ENCODE data around the gene GCN1. TPM values are rescaled to one million over a fixed set of nuclear protein-coding genes. Genes with fewer than 3 reads are reported as not detected.

GCN1 gene
- total and polyA plus RNA-seq, 2 donors (not counting 3 experiments of a cell fraction or from before 2014, with no cell fraction given), result 30.1 to 101 TPM

DNA sequence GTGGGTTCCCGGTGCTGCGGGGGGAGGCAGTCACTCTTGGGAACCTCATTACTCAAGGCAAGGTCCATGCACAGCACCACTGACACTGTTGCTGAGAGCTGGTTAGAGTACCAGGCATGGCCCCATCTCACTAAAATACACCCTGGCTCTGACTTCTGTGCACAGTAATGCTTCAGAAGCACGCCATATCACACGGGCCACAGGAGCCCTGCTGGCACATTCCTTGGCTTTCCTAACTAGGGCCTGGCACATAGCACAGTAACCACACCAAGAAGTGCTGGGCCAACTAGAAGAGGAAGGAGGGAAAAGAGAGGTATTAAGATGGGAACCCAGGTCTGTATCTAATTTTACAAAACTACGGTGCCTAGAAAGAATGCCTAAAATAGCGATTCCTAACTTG is 64.5 kb downstream of the GCN1 start:
- dilution Hi-C loops (cut with MboI; ENCODE audit: extremely low pct_ligation_motif_present, low sequenced_read_pairs), result no loop called here
- Histone ChIP-seq H3K36me3 (ENCODE audit: control insufficient read depth in 2 of 2, extremely low read depth in 1 of 2, insufficient read depth in 2 of 2, low read length in 2 of 2) (peaks cover 27 to 50% of the 10 kb centered on the region in 2 experiments), H3K9me3 (replicated peaks; ENCODE audit: control insufficient read depth, insufficient read depth, low read length) (no peaks in the 10 kb centered on the region), H4K20me1 (replicated peaks; ENCODE audit: control insufficient read depth, extremely low read depth, insufficient read depth, low read length) (no peaks in the 10 kb centered on the region), H3K9me1 (replicated peaks; ENCODE audit: control insufficient read depth, extremely low read depth, insufficient read depth, low read length) (no peaks in the 10 kb centered on the region), H3K4me3 (replicated peaks in 1 of 3; ENCODE audit: insufficient read depth in 1 of 3, low read depth in 1 of 3, low read length in 3 of 3) (no peak overlapping the region), H3K79me2 (ENCODE audit: control insufficient read depth, insufficient read depth, low read length) (no peaks in the 10 kb centered on the region), H3K4me1 (ENCODE audit: control insufficient read depth, extremely low read depth, insufficient read depth, low read length) (peaks cover 23% of the 10 kb centered on the region), H2AFZ (ENCODE audit: low read depth, low read length) (no peak overlapping the region), H3K27ac (ENCODE audit: insufficient read depth, low read depth, low read length) (no peak overlapping the region), H3K4me2 (ENCODE audit: insufficient read depth, low read length) (no peak overlapping the region), H3K9ac (replicated peaks; ENCODE audit: extremely low read depth, insufficient read depth, low read length) (no peak overlapping the region), H3K27me3 (ENCODE audit: control insufficient read depth in 2 of 2, insufficient read depth in 2 of 2, low read length in 2 of 2) (no peaks in the 10 kb centered on the region)
- DNase-seq (ENCODE audit: low read depth, low spot score) (no peak), FAIRE-seq (no peak)
- TF ChIP-seq JUN (IDR thresholded peaks at IDR 0.05; ENCODE audit: borderline replicate concordance, insufficient read depth, insufficient read length, low read depth) (no peak), POLR2AphosphoS5 (IDR thresholded peaks at IDR 0.05; ENCODE audit: insufficient read depth, low read depth, low read length) (no peak), MYC (IDR thresholded peaks at IDR 0.05; ENCODE audit: low read depth, low read length) (no peak), GATA2 (IDR thresholded peaks at IDR 0.05; ENCODE audit: insufficient read depth, insufficient read length, low read depth, low read length) (no peak), EZH2 (IDR thresholded peaks at IDR 0.05; ENCODE audit: borderline replicate concordance, low read depth, low read length, severe bottlenecking) (no peak), POLR2A (IDR thresholded peaks at IDR 0.05; ENCODE audit: low read depth, low read length) (no peak), FOS (IDR thresholded peaks at IDR 0.05; ENCODE audit: borderline replicate concordance, insufficient read depth, low read length) (no peak)
- TF ChIP-seq, protein P1, sequence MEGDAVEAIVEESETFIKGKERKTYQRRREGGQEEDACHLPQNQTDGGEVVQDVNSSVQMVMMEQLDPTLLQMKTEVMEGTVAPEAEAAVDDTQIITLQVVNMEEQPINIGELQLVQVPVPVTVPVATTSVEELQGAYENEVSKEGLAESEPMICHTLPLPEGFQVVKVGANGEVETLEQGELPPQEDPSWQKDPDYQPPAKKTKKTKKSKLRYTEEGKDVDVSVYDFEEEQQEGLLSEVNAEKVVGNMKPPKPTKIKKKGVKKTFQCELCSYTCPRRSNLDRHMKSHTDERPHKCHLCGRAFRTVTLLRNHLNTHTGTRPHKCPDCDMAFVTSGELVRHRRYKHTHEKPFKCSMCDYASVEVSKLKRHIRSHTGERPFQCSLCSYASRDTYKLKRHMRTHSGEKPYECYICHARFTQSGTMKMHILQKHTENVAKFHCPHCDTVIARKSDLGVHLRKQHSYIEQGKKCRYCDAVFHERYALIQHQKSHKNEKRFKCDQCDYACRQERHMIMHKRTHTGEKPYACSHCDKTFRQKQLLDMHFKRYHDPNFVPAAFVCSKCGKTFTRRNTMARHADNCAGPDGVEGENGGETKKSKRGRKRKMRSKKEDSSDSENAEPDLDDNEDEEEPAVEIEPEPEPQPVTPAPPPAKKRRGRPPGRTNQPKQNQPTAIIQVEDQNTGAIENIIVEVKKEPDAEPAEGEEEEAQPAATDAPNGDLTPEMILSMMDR (IDR thresholded peaks at IDR 0.05; ENCODE audit: extremely low read depth in 1 of 2, insufficient read depth in 1 of 2, low read depth in 1 of 2, low read length in 2 of 2), result no peak
- TF ChIP-seq, protein P2, sequence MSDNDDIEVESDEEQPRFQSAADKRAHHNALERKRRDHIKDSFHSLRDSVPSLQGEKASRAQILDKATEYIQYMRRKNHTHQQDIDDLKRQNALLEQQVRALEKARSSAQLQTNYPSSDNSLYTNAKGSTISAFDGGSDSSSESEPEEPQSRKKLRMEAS (IDR thresholded peaks at IDR 0.05; ENCODE audit: insufficient read depth, insufficient read length), result no peak
- ChIA-PET CTCF (no interaction called here), POLR2A (no interaction called here)
- no TSS peak for BruUV-seq (replicated peaks)
- intact Hi-C loops (cut with micrococcal nuclease), result no loop called here

Data from endothelial cell of umbilical vein (primary cell).